ENCODE results near the gene LRP11.

LRP11 gene

GRCh38 chr6:149898966-149899365 lies 34.8 kb upstream of the LRP11 start:
- H3K36me3 ChIP-seq (replicated peaks; ENCODE audit: insufficient read depth, low read length): no peaks in the 10 kb centered on the region
- DNase-seq: no peak
- no peaks in the 10 kb centered on the region for H3K9me2 ChIP-seq (replicated peaks; ENCODE audit: insufficient read depth, low read length)
- no peak overlapping the region for H3K9ac ChIP-seq (ENCODE audit: low read length)
- H3K4me3 ChIP-seq (ENCODE audit: low read length): no peak overlapping the region
- no peaks in the 10 kb centered on the region for H3K9me3 ChIP-seq (replicated peaks; ENCODE audit: insufficient read depth, low read length)
- no peak overlapping the region for H2AFZ ChIP-seq (ENCODE audit: low read length)
- no peak overlapping the region for H3K4me2 ChIP-seq (ENCODE audit: low read depth, low read length)
- no peak for TF ChIP-seq CTCF (IDR thresholded peaks at IDR 0.05; ENCODE audit: low read length)
- no peak for TF ChIP-seq EZH2 (optimal IDR thresholded peaks at IDR 0.05; ENCODE audit: low read depth, low read length)
- TF ChIP-seq EZH2phosphoT487 (IDR thresholded peaks at IDR 0.05; ENCODE audit: low read length): no peak
- H3K79me2 ChIP-seq (ENCODE audit: low read length): no peaks in the 10 kb centered on the region
- no peaks in the 10 kb centered on the region for H3K4me1 ChIP-seq (ENCODE audit: low read length)
- H3K27ac ChIP-seq (ENCODE audit: low read length): no peak overlapping the region
- H4K20me1 ChIP-seq (ENCODE audit: insufficient read depth, low read length): no peaks in the 10 kb centered on the region
- no peaks in the 10 kb centered on the region for H3F3A ChIP-seq (ENCODE audit: insufficient read depth, low read length)
- H3K27me3 ChIP-seq (replicated peaks; ENCODE audit: insufficient read depth, low read length): peaks cover 59% of the 10 kb centered on the region

- no peaks in the 10 kb centered on the region for H3K79me2 ChIP-seq (ENCODE audit: low read length)
- peaks cover 50% of the 10 kb centered on the region for H3K27me3 ChIP-seq (replicated peaks; ENCODE audit: insufficient read depth, low read length)
- no peak for DNase-seq
- no peaks in the 10 kb centered on the region for H3K4me1 ChIP-seq (ENCODE audit: low read length)
- H3K9me2 ChIP-seq (replicated peaks; ENCODE audit: insufficient read depth, low read length): no peaks in the 10 kb centered on the region
- no peak within 1 kb of the TSS for H3K4me3 ChIP-seq (ENCODE audit: low read length)
- no peak within 1 kb of the TSS for H3K9ac ChIP-seq (ENCODE audit: low read length)
- no peaks in the 10 kb centered on the region for H3K36me3 ChIP-seq (replicated peaks; ENCODE audit: insufficient read depth, low read length)
- no peaks in the 10 kb centered on the region for H3K9me3 ChIP-seq (replicated peaks; ENCODE audit: insufficient read depth, low read length)
- H4K20me1 ChIP-seq (ENCODE audit: insufficient read depth, low read length): no peaks in the 10 kb centered on the region
- TF ChIP-seq EZH2 (optimal IDR thresholded peaks at IDR 0.05; ENCODE audit: low read depth, low read length): no peak
- TF ChIP-seq EZH2phosphoT487 (IDR thresholded peaks at IDR 0.05; ENCODE audit: low read length): no peak
- TF ChIP-seq CTCF (IDR thresholded peaks at IDR 0.05; ENCODE audit: low read length): no peak
- H3K27ac ChIP-seq (ENCODE audit: low read length): no peak within 1 kb of the TSS
- H3K4me2 ChIP-seq (ENCODE audit: low read depth, low read length): no peak within 1 kb of the TSS
- H3F3A ChIP-seq (ENCODE audit: insufficient read depth, low read length): no peaks in the 10 kb centered on the region
- no peak within 1 kb of the TSS for H2AFZ ChIP-seq (ENCODE audit: low read length)
Observed at GRCh38 chr6:149897855-149898744, 33.9 kb upstream of the LRP11 start, which contains the start of gene RAET1E. Gene RAET1E (minus strand): TSS chr6:149898113. CDS start chr6:149890901, 7,212 bp downstream.

GRCh38 chr6:149897015-149897697 lies 33.0 kb upstream of the LRP11 start:
- peaks cover 41% of the 10 kb centered on the region for H3K27me3 ChIP-seq (replicated peaks; ENCODE audit: insufficient read depth, low read length)
- no peak overlapping the region for H3K4me3 ChIP-seq (ENCODE audit: low read length)
- no peak overlapping the region for H3K4me2 ChIP-seq (ENCODE audit: low read depth, low read length)

More at GRCh38 chr6:149897015-149897697, 33.0 kb upstream of the LRP11 start:
- H2AFZ ChIP-seq (ENCODE audit: low read length): no peak overlapping the region
- H3K9me2 ChIP-seq (replicated peaks; ENCODE audit: insufficient read depth, low read length): no peaks in the 10 kb centered on the region
- no peaks in the 10 kb centered on the region for H3K36me3 ChIP-seq (replicated peaks; ENCODE audit: insufficient read depth, low read length)
- no peak for DNase-seq
- TF ChIP-seq EZH2phosphoT487 (IDR thresholded peaks at IDR 0.05; ENCODE audit: low read length) (no peak), CTCF (IDR thresholded peaks at IDR 0.05; ENCODE audit: low read length) (no peak), EZH2 (optimal IDR thresholded peaks at IDR 0.05; ENCODE audit: low read depth, low read length) (no peak)
- no peak overlapping the region for H3K27ac ChIP-seq (ENCODE audit: low read length)
- no peaks in the 10 kb centered on the region for H3K4me1 ChIP-seq (ENCODE audit: low read length)
- no peaks in the 10 kb centered on the region for H3K79me2 ChIP-seq (ENCODE audit: low read length)
- no peaks in the 10 kb centered on the region for H3K9me3 ChIP-seq (replicated peaks; ENCODE audit: insufficient read depth, low read length)
- no peaks in the 10 kb centered on the region for H4K20me1 ChIP-seq (ENCODE audit: insufficient read depth, low read length)
- no peaks in the 10 kb centered on the region for H3F3A ChIP-seq (ENCODE audit: insufficient read depth, low read length)
- H3K9ac ChIP-seq (ENCODE audit: low read length): no peak overlapping the region

All from MM.1S (cell line).